H1 (cell line): Measurements from ENCODE around the gene RAB21. TPM values are rescaled to one million over a fixed set of nuclear protein-coding genes. Genes with fewer than 3 reads are reported as not detected.
A peak's percentile ranks its signal among the peaks of the same experiment; 100 is the strongest.

ENCODE experiments used
- CTCF ChIA-PET: fragments of 300-600 bp; sonication (Branson Sonifier 250); formaldehyde crosslinking; loops from one replicate; lab custom pipeline; 2021; ENCODE audit not compliant: partially characterized antibody; lab: Charles Lee
- POLR2A ChIA-PET: fragments of 300-600 bp; sonication (Branson Sonifier 250); formaldehyde crosslinking; loops from one replicate; lab custom pipeline; 2021; ENCODE audit warnings: inconsistent platforms; ENCODE audit not compliant: partially characterized antibody; lab: Charles Lee
- DNase-seq, 2 experiments: peaks; one replicate each; pipeline versions ENCODE4 v3.0.0 to v3.0.0-alpha.2; 2010 to 2022; ENCODE audit warnings: low spot score in 2 of 2, low read depth in 1 of 2, mixed read lengths in 1 of 2
- FAIRE-seq: peaks from 2 replicates; lab custom pipeline; 2011; peaks lifted over from hg19 to GRCh38; lab: Jason Lieb, UNC
- H2AFZ ChIP-seq: 2 replicates; pipeline ENCODE4 v1.8.1; 2012; ENCODE audit warnings: low read length, inconsistent platforms
- H2AK5ac ChIP-seq: 2 replicates; pipeline ENCODE4 v1.6.1; 2013; ENCODE audit warnings: low read depth, low read length
- H2BK120ac ChIP-seq: replicated peaks from 2 replicates; pipeline ENCODE3; 2013; ENCODE audit warnings: low read depth, low read length, inconsistent platforms
- H2BK12ac ChIP-seq: 2 replicates; pipeline ENCODE4 v1.6.1; 2013; ENCODE audit warnings: low read depth, low read length
- H2BK15ac ChIP-seq: 2 replicates; pipeline ENCODE4 v1.6.1; 2013; ENCODE audit warnings: low read length
- H2BK20ac ChIP-seq: 2 replicates; pipeline ENCODE4 v1.6.1; 2013; ENCODE audit warnings: low read length
- H2BK5ac ChIP-seq: 2 replicates; pipeline ENCODE4 v1.6.1; 2013; ENCODE audit warnings: low read depth, low read length
- H3K14ac ChIP-seq: 2 replicates; pipeline ENCODE4 v1.6.1; 2013; ENCODE audit warnings: inconsistent platforms; ENCODE audit not compliant: insufficient read length
- H3K18ac ChIP-seq: 2 replicates; pipeline ENCODE4 v1.6.1; 2013; ENCODE audit warnings: low read length; ENCODE audit errors: extremely low read depth
- H3K23ac ChIP-seq: 2 replicates; pipeline ENCODE4 v1.6.1; 2013; ENCODE audit warnings: inconsistent platforms; ENCODE audit not compliant: insufficient read length
- H3K23me2 ChIP-seq: 2 replicates; pipeline ENCODE4 v1.6.1; 2013; ENCODE audit warnings: low read depth, low read length
- H3K27ac ChIP-seq: 2 replicates; pipeline ENCODE4 v1.6.1; 2011; ENCODE audit warnings: low read depth, low read length, inconsistent platforms
- H3K27me3 ChIP-seq, 4 experiments: replicated peaks in 1 of 4; 1 replicate in 1 of 4; 2 replicates in 3 of 4; pipeline versions ENCODE4 v1.6.1 to v1.8.1; 2011 to 2013; ENCODE audit warnings: low read length in 3 of 4, mild to moderate bottlenecking in 3 of 4, inconsistent platforms in 2 of 4, mixed read lengths in 2 of 4, moderate library complexity in 1 of 4; ENCODE audit not compliant: control insufficient read depth in 3 of 4, insufficient read depth in 3 of 4; ENCODE audit errors: extremely low read depth in 1 of 4
- H3K36me3 ChIP-seq, 4 experiments: 2 replicates each; pipeline versions ENCODE4 v1.6.1 to v1.8.1; 2011 to 2013; ENCODE audit warnings: mild to moderate bottlenecking in 4 of 4, low read length in 3 of 4, moderate library complexity in 2 of 4, control low read depth in 1 of 4, inconsistent platforms in 1 of 4; ENCODE audit not compliant: insufficient read depth in 4 of 4, control insufficient read depth in 2 of 4
- H3K4ac ChIP-seq: replicated peaks from 2 replicates; pipeline ENCODE3; 2013; ENCODE audit warnings: low read length, low read depth, mixed read lengths, inconsistent platforms; ENCODE audit not compliant: insufficient read length
- H3K4me1 ChIP-seq, 4 experiments: replicated peaks in 1 of 4; 1 replicate in 1 of 4; 2 replicates in 3 of 4; pipeline versions ENCODE4 v1.6.1 to v1.8.1; 2011 to 2013; ENCODE audit warnings: low read length in 3 of 4, inconsistent platforms in 2 of 4, mixed read lengths in 1 of 4; ENCODE audit not compliant: insufficient read depth in 4 of 4, control insufficient read depth in 3 of 4
- H3K4me2 ChIP-seq, 2 experiments: 2 replicates each; pipeline versions ENCODE4 v1.6.1 to v1.8.1; 2011 to 2013; ENCODE audit warnings: low read depth in 2 of 2, low read length in 2 of 2, control low read depth in 1 of 2, inconsistent platforms in 1 of 2, mild to moderate bottlenecking in 1 of 2; ENCODE audit not compliant: insufficient read depth in 1 of 2
- H3K4me3 ChIP-seq, 4 experiments: fragments of 200-600, 300-600 bp in 1 of 4; sonication (generic), shearing (Covaris generic), sonication (Bioruptor Twin) in 1 of 4; 2 replicates each; pipeline versions ENCODE4 v1.5.1 to v1.8.1; 2011 to 2016; ENCODE audit warnings: low read length in 4 of 4, low read depth in 3 of 4, control low read depth in 2 of 4, inconsistent platforms in 2 of 4, mild to moderate bottlenecking in 2 of 4, mixed read lengths in 1 of 4, moderate library complexity in 1 of 4; ENCODE audit not compliant: insufficient read depth in 2 of 4; ENCODE audit errors: extremely low read depth in 1 of 4
- H3K56ac ChIP-seq: replicated peaks from 2 replicates; pipeline ENCODE3; 2013; ENCODE audit warnings: low read depth, mild to moderate bottlenecking, mixed read lengths, low read length, inconsistent platforms; ENCODE audit not compliant: insufficient read length
- H3K79me1 ChIP-seq: 2 replicates; pipeline ENCODE4 v1.6.1; 2013; ENCODE audit warnings: low read depth, low read length, control low read depth
- H3K79me2 ChIP-seq, 2 experiments: 2 replicates each; pipeline versions ENCODE4 v1.6.1 to v1.8.1; 2012 to 2013; ENCODE audit warnings: low read length in 2 of 2, mild to moderate bottlenecking in 2 of 2, inconsistent platforms in 1 of 2; ENCODE audit not compliant: insufficient read depth in 2 of 2, control insufficient read depth in 1 of 2
- H3K9ac ChIP-seq, 4 experiments: replicated peaks in 1 of 4; 1 replicate in 1 of 4; 2 replicates in 3 of 4; pipeline versions ENCODE4 v1.6.1 to v1.8.1; 2011 to 2013; ENCODE audit warnings: low read depth in 3 of 4, low read length in 3 of 4, control low read depth in 2 of 4, mild to moderate bottlenecking in 2 of 4, moderate library complexity in 2 of 4, inconsistent platforms in 1 of 4; ENCODE audit errors: extremely low read depth in 1 of 4
- H3K9me3 ChIP-seq, 2 experiments: 2 replicates each; pipeline versions ENCODE4 v1.6.1 to v1.8.1; 2012 to 2013; ENCODE audit warnings: mild to moderate bottlenecking in 2 of 2, moderate library complexity in 2 of 2, control low read depth in 1 of 2, inconsistent platforms in 1 of 2, low read depth in 1 of 2, low read length in 1 of 2, mixed read lengths in 1 of 2; ENCODE audit not compliant: insufficient read depth in 2 of 2
- H4K20me1 ChIP-seq, 2 experiments: replicated peaks in 1 of 2; 2 replicates each; pipeline versions ENCODE3 to v1.8.1; 2011 to 2013; ENCODE audit warnings: inconsistent platforms in 2 of 2, low read length in 2 of 2, mild to moderate bottlenecking in 1 of 2; ENCODE audit not compliant: insufficient read depth in 2 of 2, control insufficient read depth in 1 of 2
- H4K5ac ChIP-seq: 2 replicates; pipeline ENCODE4 v1.6.1; 2013; ENCODE audit warnings: low read length, low read depth, mixed read lengths, inconsistent platforms; ENCODE audit not compliant: insufficient read length
- H4K8ac ChIP-seq: 2 replicates; pipeline ENCODE4 v1.8.0; 2013; ENCODE audit warnings: mild to moderate bottlenecking, moderate library complexity, low read length, inconsistent platforms; ENCODE audit not compliant: insufficient read depth; ENCODE audit errors: extremely low read depth
- H4K91ac ChIP-seq: replicated peaks from 2 replicates; pipeline ENCODE3; 2013; ENCODE audit warnings: low read length, mixed read lengths, inconsistent platforms; ENCODE audit not compliant: insufficient read length
- TBP ChIP-seq: IDR thresholded peaks from 2 replicates; pipeline ENCODE4 v1.6.1; 2011; ENCODE audit warnings: low read depth, low read length, improper control_type of control experiment
- WGBS, 2 experiments: shearing (Covaris generic) in 1 of 2; methylation state at CpG; one replicate each; pipeline versions ENCODE4 v1.1.6 to v1.1.7; 2013 to 2015; ENCODE audit warnings: low lambda C conversion rate in 2 of 2, mixed read lengths in 2 of 2, inconsistent platforms in 1 of 2, low coverage in 1 of 2, missing lambda C conversion rate in 1 of 2; ENCODE audit not compliant: insufficient replicate concordance in 2 of 2, insufficient coverage in 1 of 2, insufficient read length in 1 of 2; ENCODE audit errors: extremely low coverage in 1 of 2, missing lambda C conversion rate in 1 of 2; 5-methylcytosine and 5-hydroxymethylcytosine counted together
- polyA plus RNA-seq, 7 experiments: library from polyadenylated mRNA; depleted of rRNA in 3 of 7; stranded (reverse) in 5 of 7; unstranded in 2 of 7; fragments of >200 nt in 5 of 7; fragments of 200-250 nt in 2 of 7; gene quantifications; 1 replicate in 5 of 7; 2 replicates in 1 of 7; 4 replicates in 1 of 7; pipeline versions ENCODE4 v1.2.1 to v1.2.3, GENCODE V29; 2011 to 2013; ENCODE audit warnings: missing spikeins in 2 of 7, mixed read lengths in 2 of 7
- total RNA-seq: library from RNA; stranded (reverse); fragmentation: NEBNext Ultra II Directional; extraction: Animal tissue kit (Norgen Biotek cat#: 25700); gene quantifications from 2 replicates; pipeline ENCODE4 v1.2.1, GENCODE V29; 2021
- TF ChIP-seq, protein P1 (sequence below), 3 experiments: IDR thresholded peaks; 1 replicate in 2 of 3; 2 replicates in 1 of 3; pipeline versions ENCODE4 v1.5.1 to v1.6.1; 2011; ENCODE audit warnings: low read length in 3 of 3, mild to moderate bottlenecking in 3 of 3, inconsistent platforms in 2 of 3, low read depth in 1 of 3, moderate library complexity in 1 of 3; ENCODE audit not compliant: insufficient read depth in 1 of 3; ENCODE audit errors: control extremely low read depth in 1 of 3

RAB21 gene
- total and polyA plus RNA-seq, 2 of the 8 experiments (the other 6 are each of a cell fraction or from before 2014, with no cell fraction given) = 1.2 to 47.2 TPM

DNA sequence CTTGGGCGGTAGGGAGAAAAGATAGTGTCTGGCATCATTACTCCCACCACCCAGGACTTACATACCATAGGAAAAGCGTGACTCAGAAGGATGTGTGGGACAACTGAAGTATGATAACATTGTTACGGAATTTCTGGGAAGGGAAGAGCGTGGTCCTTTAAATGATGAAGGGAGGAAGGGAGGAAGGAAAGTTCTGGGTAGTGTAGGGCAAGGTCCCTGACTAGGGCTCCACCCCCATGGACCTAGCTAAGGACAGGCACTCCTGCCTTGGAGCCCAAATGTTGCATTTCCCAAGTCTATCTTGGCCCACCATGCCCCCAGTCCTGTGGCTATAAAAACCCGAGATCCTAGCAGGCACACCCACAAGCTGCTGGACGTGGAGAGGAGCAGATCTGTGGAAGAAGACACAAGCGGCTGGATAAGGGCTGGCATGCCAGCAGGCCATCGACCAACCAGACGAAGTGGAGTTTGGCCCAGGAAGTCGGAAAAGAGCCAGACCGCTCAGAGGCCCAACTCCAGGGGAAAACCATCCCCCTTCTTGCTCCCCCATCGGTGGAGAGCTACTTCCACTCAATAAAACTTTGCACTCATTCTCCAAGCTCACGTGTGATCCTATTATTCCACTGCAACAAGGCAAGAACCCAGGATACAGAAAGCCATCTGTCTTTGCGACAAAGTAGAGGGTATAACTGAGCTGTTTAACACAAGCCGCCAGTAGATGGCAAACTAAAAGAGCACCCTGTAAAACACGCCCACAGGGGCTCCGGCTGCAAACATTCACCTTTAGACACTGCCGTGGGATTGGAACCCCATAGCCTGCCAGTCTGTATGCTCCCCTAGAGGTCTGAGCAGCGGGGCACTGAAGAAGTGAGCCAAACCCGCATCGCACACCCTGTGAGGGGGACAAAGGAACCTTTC is 23.0 kb upstream of the RAB21 start:
- Histone ChIP-seq H4K20me1 (no peaks in the 10 kb centered on the region), H3K23me2 (no peaks in the 10 kb centered on the region), H3K23ac (no peak overlapping the region), H3K27me3 (no peaks in the 10 kb centered on the region), H2AFZ (peak overlapping the region; percentile 98), H2BK120ac (no peak overlapping the region), H2BK20ac (no peak overlapping the region), H3K27ac (no peak overlapping the region), H2AK5ac (no peak overlapping the region), H3K79me2 (no peaks in the 10 kb centered on the region), H2BK15ac (no peak overlapping the region), H3K4me1 (no peaks in the 10 kb centered on the region; a peak in 1 of 7 replicates), H3K4me2 (no peak overlapping the region), H3K14ac (no peak overlapping the region), H4K91ac (no peak overlapping the region), H3K18ac (no peak overlapping the region), H4K5ac (no peak overlapping the region), H3K4me3 (no peak overlapping the region), H3K79me1 (no peaks in the 10 kb centered on the region), H3K4ac (no peak overlapping the region), H2BK12ac (peak overlapping the region; percentile 68; the same call in 1 of the 2 replicates), H2BK5ac (no peak overlapping the region), H3K36me3 (no peaks in the 10 kb centered on the region), H3K9ac (no peak overlapping the region), H3K9me3 (no peaks in the 10 kb centered on the region), H3K56ac (no peak overlapping the region), H4K8ac (peak overlapping the region; percentile 71; the same call in 1 of the 2 replicates)
- peak in 1 of 2 experiments; percentile 61 for DNase-seq
- no peak for TF ChIP-seq TBP
- TF ChIP-seq, protein P1, sequence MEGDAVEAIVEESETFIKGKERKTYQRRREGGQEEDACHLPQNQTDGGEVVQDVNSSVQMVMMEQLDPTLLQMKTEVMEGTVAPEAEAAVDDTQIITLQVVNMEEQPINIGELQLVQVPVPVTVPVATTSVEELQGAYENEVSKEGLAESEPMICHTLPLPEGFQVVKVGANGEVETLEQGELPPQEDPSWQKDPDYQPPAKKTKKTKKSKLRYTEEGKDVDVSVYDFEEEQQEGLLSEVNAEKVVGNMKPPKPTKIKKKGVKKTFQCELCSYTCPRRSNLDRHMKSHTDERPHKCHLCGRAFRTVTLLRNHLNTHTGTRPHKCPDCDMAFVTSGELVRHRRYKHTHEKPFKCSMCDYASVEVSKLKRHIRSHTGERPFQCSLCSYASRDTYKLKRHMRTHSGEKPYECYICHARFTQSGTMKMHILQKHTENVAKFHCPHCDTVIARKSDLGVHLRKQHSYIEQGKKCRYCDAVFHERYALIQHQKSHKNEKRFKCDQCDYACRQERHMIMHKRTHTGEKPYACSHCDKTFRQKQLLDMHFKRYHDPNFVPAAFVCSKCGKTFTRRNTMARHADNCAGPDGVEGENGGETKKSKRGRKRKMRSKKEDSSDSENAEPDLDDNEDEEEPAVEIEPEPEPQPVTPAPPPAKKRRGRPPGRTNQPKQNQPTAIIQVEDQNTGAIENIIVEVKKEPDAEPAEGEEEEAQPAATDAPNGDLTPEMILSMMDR (IDR thresholded peaks at IDR 0.05; ENCODE audit: control extremely low read depth in 1 of 3, insufficient read depth in 1 of 3, low read depth in 1 of 3, low read length in 3 of 3) = peak in 2 of 3 experiments; percentile 38 to 47; a peak in 3 of 4 replicates
- WGBS, 2 experiments = 73% methylated on average over 21 of the region's 21 CpGs; no CpG with 5 or more reads in 1 of the 2 experiments
- no peak for FAIRE-seq
- POLR2A ChIA-PET = interaction anchor here (1.0 kb wide), 1 partner anchor 18 kb away, joined by 3 read pairs; no protein-coding TSS in a partner anchor
- CTCF ChIA-PET = interaction anchor here (0.7 to 10.8 kb wide), 11 partner anchors 11 to 1118 kb away, joined by 3 to 97 read pairs (median 4); no protein-coding TSS in a partner anchor
